Right lobe of liver (tissue), 4 donors: ENCODE data around the gene CGB8.
"Not testable (repeated sequence)": the region's sequence is repeated elsewhere in the genome, so short reads cannot be mapped to it uniquely, and the experiment has no call there.

Experiments used
- CTCF ChIP-seq, 4 donors: fragments of 200-600 bp in 3 of 4; fragments of 450-650 bp in 1 of 4; IDR thresholded peaks; one replicate each; pipeline versions ENCODE4 v1.5.1 to v1.8.0; 2016 to 2022; ENCODE audit warnings: antibody characterized with exemption in 4 of 4, mild to moderate bottlenecking in 2 of 4
- POLR2A ChIP-seq: fragments of 450-650 bp; IDR thresholded peaks from one replicate; pipeline ENCODE4 v1.6.1; 2017; ENCODE audit warnings: antibody characterized with exemption, mild to moderate bottlenecking
- donor health status: DM: no; HTN: no; CAD: no.
- donor health status: DM: no; HTN: no; CAD: no.
- donor health status: DM: no; HTN: yes; CAD: no.

- TF ChIP-seq CTCF (IDR thresholded peaks at IDR 0.05); POLR2A: not testable (repeated sequence)
Measured at GRCh38 chr19:49056902-49057596, 8.1 kb upstream of the CGB8 start.
